HG03196 (cell line): Measurements from ENCODE around the gene CENPN.

ENCODE experiments used
- ATAC-seq: cut with Tn5 transposase; IDR thresholded peaks from one replicate; pipeline ENCODE4 v1.9.1; 2021; ENCODE audit not compliant: unreplicated experiment

The CENPN gene

GRCh38 chr16:81077076-81077940 is 70.3 kb downstream of the CENPN start, which contains the start of gene C16orf46:
Gene C16orf46, minus strand, starts transcription at chr16:81077238. Its CDS starts 13,283 bp downstream, at chr16:81063955.
- ATAC-seq, result peak; percentile 96

- ATAC-seq, result no peak
Measured at GRCh38 chr16:81080233-81080632, 73.2 kb downstream of the CENPN start.

DNA sequence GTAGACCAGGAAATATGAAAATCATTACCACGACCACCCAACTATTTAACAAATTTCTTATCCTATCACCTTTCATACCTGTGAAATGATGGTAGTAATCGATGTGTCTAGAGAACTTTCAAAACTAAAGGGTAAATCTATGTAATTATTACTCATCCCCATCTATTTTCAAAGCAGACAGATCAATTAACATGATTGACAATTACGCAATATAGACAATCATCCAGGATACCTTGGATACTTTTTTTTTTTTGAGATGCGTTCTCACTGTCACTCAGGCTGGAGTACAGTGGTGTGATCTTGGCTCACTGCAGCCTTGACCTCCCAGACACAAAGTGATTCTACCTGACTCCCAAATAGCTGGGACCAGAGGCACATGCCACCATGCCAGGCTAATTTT is 74.0 kb downstream of the CENPN start:
- ATAC-seq, result no peak
